HUES6 (cell line): Measurements from ENCODE around the gene CCNY.

Experiments
- H3K27ac ChIP-seq: 2 replicates; pipeline ENCODE4 v1.7.0; 2013; ENCODE audit warnings: low read depth, mild to moderate bottlenecking, low read length, inconsistent platforms
- H3K27me3 ChIP-seq: 2 replicates; pipeline ENCODE4 v1.6.1; 2013; ENCODE audit warnings: low read length; ENCODE audit not compliant: control insufficient read depth, insufficient read depth
- H3K36me3 ChIP-seq: 2 replicates; pipeline ENCODE4 v1.6.1; 2013; ENCODE audit warnings: low read length; ENCODE audit not compliant: control insufficient read depth, insufficient read depth
- H3K4me1 ChIP-seq: 2 replicates; pipeline ENCODE4 v1.6.1; 2013; ENCODE audit warnings: low read length; ENCODE audit not compliant: control insufficient read depth, insufficient read depth
- H3K4me3 ChIP-seq: 2 replicates; pipeline ENCODE4 v1.5.1; 2013; ENCODE audit warnings: low read depth, low read length
- H3K9ac ChIP-seq: one replicate; pipeline ENCODE4 v1.6.1; 2013; ENCODE audit warnings: mild to moderate bottlenecking, low read length
- H3K9me3 ChIP-seq: 2 replicates; pipeline ENCODE4 v1.6.1; 2013; ENCODE audit warnings: low read depth, low read length; ENCODE audit not compliant: control insufficient read depth, insufficient read depth

CCNY gene

GRCh38 chr10:35371731-35372130 is 35.4 kb downstream of the CCNY start:
- Histone ChIP-seq H3K9ac (no peak overlapping the region), H3K27ac (no peak overlapping the region), H3K4me1 (peaks cover 8% of the 10 kb centered on the region; the same call in 1 of the 2 replicates), H3K4me3 (no peak overlapping the region), H3K27me3 (no peaks in the 10 kb centered on the region), H3K9me3 (no peaks in the 10 kb centered on the region), H3K36me3 (no peaks in the 10 kb centered on the region)

- no peaks in the 10 kb centered on the region for H3K36me3 ChIP-seq
- no peaks in the 10 kb centered on the region for H3K9me3 ChIP-seq
- H3K4me3 ChIP-seq = no peak overlapping the region
- H3K4me1 ChIP-seq = peaks cover 8% of the 10 kb centered on the region; the same call in 1 of the 2 replicates
- no peaks in the 10 kb centered on the region for H3K27me3 ChIP-seq
- H3K9ac ChIP-seq = no peak overlapping the region
- H3K27ac ChIP-seq = no peak overlapping the region
Observed at GRCh38 chr10:35372329-35372728, 36.0 kb downstream of the CCNY start.

GRCh38 chr10:35375091-35375765 is 38.9 kb downstream of the CCNY start:
- Histone ChIP-seq H3K9ac (no peak overlapping the region), H3K4me3 (no peak overlapping the region), H3K36me3 (no peaks in the 10 kb centered on the region), H3K27me3 (no peaks in the 10 kb centered on the region), H3K4me1 (peaks cover 23% of the 10 kb centered on the region), H3K9me3 (no peaks in the 10 kb centered on the region), H3K27ac (no peak overlapping the region)

GRCh38 chr10:35377050-35377728 is 40.9 kb downstream of the CCNY start:
- H3K27me3 ChIP-seq = no peaks in the 10 kb centered on the region
- H3K4me3 ChIP-seq = no peak overlapping the region
- no peak overlapping the region for H3K27ac ChIP-seq
- no peaks in the 10 kb centered on the region for H3K9me3 ChIP-seq
- no peaks in the 10 kb centered on the region for H3K36me3 ChIP-seq
- no peak overlapping the region for H3K9ac ChIP-seq
- peaks cover 23% of the 10 kb centered on the region for H3K4me1 ChIP-seq

GRCh38 chr10:35378541-35379210 is 42.4 kb downstream of the CCNY start:
- H3K27ac ChIP-seq = no peak overlapping the region

GRCh38 chr10:35379226-35380137 is 43.2 kb downstream of the CCNY start:
- Histone ChIP-seq H3K36me3 (no peaks in the 10 kb centered on the region), H3K9me3 (no peaks in the 10 kb centered on the region), H3K27me3 (no peaks in the 10 kb centered on the region), H3K4me1 (peaks cover 29% of the 10 kb centered on the region), H3K27ac (no peak overlapping the region), H3K9ac (no peak overlapping the region), H3K4me3 (no peak overlapping the region)

More at GRCh38 chr10:35378541-35379210, 42.4 kb downstream of the CCNY start:
- H3K36me3 ChIP-seq = no peaks in the 10 kb centered on the region
- H3K27me3 ChIP-seq = no peaks in the 10 kb centered on the region
- no peak overlapping the region for H3K4me3 ChIP-seq
- H3K9ac ChIP-seq = no peak overlapping the region
- H3K4me1 ChIP-seq = peaks cover 23% of the 10 kb centered on the region
- no peaks in the 10 kb centered on the region for H3K9me3 ChIP-seq

- no peak overlapping the region for H3K9ac ChIP-seq
- peaks cover 40% of the 10 kb centered on the region for H3K4me1 ChIP-seq
- H3K27ac ChIP-seq = no peak overlapping the region
- H3K36me3 ChIP-seq = no peaks in the 10 kb centered on the region
- H3K9me3 ChIP-seq = no peaks in the 10 kb centered on the region
- no peaks in the 10 kb centered on the region for H3K27me3 ChIP-seq
- H3K4me3 ChIP-seq = no peak overlapping the region
Observed at GRCh38 chr10:35382096-35382495, 45.8 kb downstream of the CCNY start.

- H3K27me3 ChIP-seq = no peaks in the 10 kb centered on the region
- H3K4me1 ChIP-seq = peaks cover 23% of the 10 kb centered on the region
- H3K27ac ChIP-seq = no peak overlapping the region
- no peak overlapping the region for H3K4me3 ChIP-seq
- no peak overlapping the region for H3K9ac ChIP-seq
- no peaks in the 10 kb centered on the region for H3K36me3 ChIP-seq
- peaks cover 12% of the 10 kb centered on the region for H3K9me3 ChIP-seq
Observed at GRCh38 chr10:35384265-35384868, 48.1 kb downstream of the CCNY start.

GRCh38 chr10:35386594-35387174 is 50.4 kb downstream of the CCNY start:
- Histone ChIP-seq H3K4me3 (no peak overlapping the region), H3K4me1 (peaks cover 17% of the 10 kb centered on the region), H3K9me3 (peaks cover 34% of the 10 kb centered on the region), H3K9ac (no peak overlapping the region), H3K36me3 (no peaks in the 10 kb centered on the region; the same call in 1 of the 2 replicates), H3K27ac (no peak overlapping the region), H3K27me3 (no peaks in the 10 kb centered on the region)

- peaks cover 35% of the 10 kb centered on the region for H3K9me3 ChIP-seq
Observed at GRCh38 chr10:35387768-35388167, 51.5 kb downstream of the CCNY start.

More at GRCh38 chr10:35387768-35388167, 51.5 kb downstream of the CCNY start:
- Histone ChIP-seq H3K4me3 (no peak overlapping the region), H3K36me3 (no peaks in the 10 kb centered on the region; the same call in 1 of the 2 replicates), H3K9ac (no peak overlapping the region), H3K4me1 (peaks cover 17% of the 10 kb centered on the region), H3K27ac (no peak overlapping the region), H3K27me3 (no peaks in the 10 kb centered on the region)
